ENCODE data around the gene HACL1. TPM values are rescaled to one million over a fixed set of nuclear protein-coding genes. Genes with fewer than 3 reads are reported as not detected.

Gene HACL1
- 10 to 100 TPM; 23.1 to 25.5 TPM for total RNA-seq

GRCh38 chr3:15601399-15602145, at the start of gene HACL1, which contains the start of gene BTD:
TSS of gene HACL1 (minus strand) at chr3:15601569. CDS start at chr3:15601463, 106 bp downstream.
TSS of gene BTD (plus strand) at chr3:15601745. CDS start at chr3:15635440, 33,695 bp downstream.
- peaks cover 41% of the 10 kb centered on the region for H3K36me3 Mint-ChIP-seq (ENCODE audit: low read depth)
- peaks cover 5% of the 10 kb centered on the region for H3K9me3 Mint-ChIP-seq
- peak within 1 kb of the TSS; percentile 98 for H3K27ac Mint-ChIP-seq
- no peaks in the 10 kb centered on the region for H3K27me3 Mint-ChIP-seq
- peak; percentile 99 for DNase-seq
- POLR2A ChIA-PET: no interaction called here
- H3K4me3 Mint-ChIP-seq: peak within 1 kb of the TSS; percentile 98
- CTCF ChIA-PET: interaction anchor here (0.6 to 1.6 kb wide), 7 partner anchors 10 to 496 kb away, joined by 3 to 4 read pairs (median 3); no protein-coding TSS in a partner anchor
- peaks cover 35% of the 10 kb centered on the region for H3K4me1 Mint-ChIP-seq

GRCh38 chr3:15649858-15650257, 48.5 kb upstream of the HACL1 start:
- ChIA-PET POLR2A (no interaction called here), CTCF (interaction anchor here (0.8 to 1.5 kb wide), 11 partner anchors 8 to 137 kb away, joined by 3 to 7 read pairs (median 3); no protein-coding TSS in a partner anchor)
- peaks cover 20% of the 10 kb centered on the region for H3K9me3 Mint-ChIP-seq
- no peak for DNase-seq
- no peak overlapping the region for H3K27ac Mint-ChIP-seq
- no peak overlapping the region for H3K4me3 Mint-ChIP-seq
- peaks cover 45% of the 10 kb centered on the region for H3K4me1 Mint-ChIP-seq
- peaks cover 24% of the 10 kb centered on the region for H3K36me3 Mint-ChIP-seq (ENCODE audit: low read depth)
- H3K27me3 Mint-ChIP-seq: peaks cover 38% of the 10 kb centered on the region

GRCh38 chr3:15649341-15649740, 48.0 kb upstream of the HACL1 start:
- peaks cover 38% of the 10 kb centered on the region for H3K27me3 Mint-ChIP-seq
- peaks cover 45% of the 10 kb centered on the region for H3K4me1 Mint-ChIP-seq
- CTCF ChIA-PET: interaction anchor here (0.6 to 1.5 kb wide), 13 partner anchors 9 to 137 kb away, joined by 3 to 6 read pairs (median 3); no protein-coding TSS in a partner anchor
- H3K27ac Mint-ChIP-seq: no peak overlapping the region
- no peak for DNase-seq
- peaks cover 19% of the 10 kb centered on the region for H3K9me3 Mint-ChIP-seq
- H3K36me3 Mint-ChIP-seq (ENCODE audit: low read depth): peaks cover 24% of the 10 kb centered on the region
- POLR2A ChIA-PET: no interaction called here
- H3K4me3 Mint-ChIP-seq: no peak overlapping the region

DNA sequence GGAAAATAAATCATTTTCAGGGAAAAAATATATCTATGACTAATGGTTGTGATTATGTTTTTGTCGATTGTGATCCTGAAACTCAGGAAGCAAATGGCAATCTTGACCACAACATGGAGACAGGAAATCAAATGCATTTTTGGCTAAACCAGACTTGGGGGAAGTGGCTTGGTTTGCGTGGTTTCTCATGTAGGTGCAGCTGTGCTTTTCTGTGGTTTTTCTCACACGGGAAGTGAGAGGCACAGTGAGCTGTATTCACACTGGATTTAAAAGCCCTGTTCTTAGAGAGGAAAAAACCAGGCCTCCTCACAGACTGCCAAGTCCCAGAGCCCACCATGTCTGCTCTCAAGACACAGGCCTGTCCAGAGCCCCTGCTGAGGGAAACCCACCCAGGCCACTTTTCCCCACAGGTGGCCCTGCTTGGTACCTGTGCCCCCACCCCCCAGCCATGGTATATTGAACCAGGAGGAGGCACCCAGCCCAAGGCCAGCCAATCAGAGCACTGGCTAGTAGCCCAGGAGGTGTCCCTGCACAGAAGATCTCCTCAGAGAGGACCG, 46.3 kb upstream of the HACL1 start:
- H3K4me1 Mint-ChIP-seq: peaks cover 45% of the 10 kb centered on the region
- peaks cover 18% of the 10 kb centered on the region for H3K9me3 Mint-ChIP-seq
- peaks cover 32% of the 10 kb centered on the region for H3K27me3 Mint-ChIP-seq
- peaks cover 24% of the 10 kb centered on the region for H3K36me3 Mint-ChIP-seq (ENCODE audit: low read depth)
- peak; percentile 85 for DNase-seq
- POLR2A ChIA-PET: no interaction called here
- peak overlapping the region; percentile 49 for H3K4me3 Mint-ChIP-seq
- H3K27ac Mint-ChIP-seq: peak overlapping the region; percentile 87
- CTCF ChIA-PET: interaction anchor here (0.9 to 1.0 kb wide), 2 partner anchors 11 to 166 kb away, joined by 3 read pairs; no protein-coding TSS in a partner anchor

GRCh38 chr3:15646851-15647511, 45.6 kb upstream of the HACL1 start:
- H3K36me3 Mint-ChIP-seq (ENCODE audit: low read depth): peaks cover 24% of the 10 kb centered on the region
- ChIA-PET POLR2A (no interaction called here), CTCF (interaction anchor here (0.9 to 1.0 kb wide), 2 partner anchors 11 to 167 kb away, joined by 3 read pairs; no protein-coding TSS in a partner anchor)
- peaks cover 16% of the 10 kb centered on the region for H3K9me3 Mint-ChIP-seq
- H3K4me1 Mint-ChIP-seq: peaks cover 47% of the 10 kb centered on the region
- H3K27ac Mint-ChIP-seq: peak overlapping the region; percentile 87
- peak overlapping the region; percentile 49 for H3K4me3 Mint-ChIP-seq
- peaks cover 26% of the 10 kb centered on the region for H3K27me3 Mint-ChIP-seq
- no peak for DNase-seq

- CTCF ChIA-PET: interaction anchor here (0.8 to 1.2 kb wide), 2 partner anchors 12 to 16 kb away, joined by 3 read pairs; no protein-coding TSS in a partner anchor
- POLR2A ChIA-PET: interaction anchor here (0.7 kb wide), 1 partner anchor 17 kb away, joined by 3 read pairs; no protein-coding TSS in a partner anchor
- Mint-ChIP-seq H3K27ac (no peak overlapping the region), H3K27me3 (peaks cover 19% of the 10 kb centered on the region), H3K4me3 (no peak overlapping the region), H3K4me1 (peaks cover 53% of the 10 kb centered on the region), H3K9me3 (peaks cover 12% of the 10 kb centered on the region), H3K36me3 (ENCODE audit: low read depth) (peaks cover 24% of the 10 kb centered on the region)
- DNase-seq: no peak
These were observed 44.6 kb upstream of the HACL1 start for GRCh38 chr3:15645740-15646501.

- Mint-ChIP-seq H3K36me3 (ENCODE audit: low read depth) (peaks cover 22% of the 10 kb centered on the region), H3K4me3 (no peak overlapping the region)
These were observed 43.9 kb upstream of the HACL1 start for GRCh38 chr3:15645246-15645645.

GRCh38 chr3:15638891-15639262, 37.5 kb upstream of the HACL1 start:
- Mint-ChIP-seq H3K27me3 (no peaks in the 10 kb centered on the region), H3K9me3 (no peaks in the 10 kb centered on the region), H3K27ac (no peak overlapping the region), H3K4me3 (no peak overlapping the region), H3K36me3 (ENCODE audit: low read depth) (no peaks in the 10 kb centered on the region), H3K4me1 (peaks cover 34% of the 10 kb centered on the region)
- DNase-seq: no peak
- ChIA-PET POLR2A (no interaction called here), CTCF (interaction anchor here (0.6 to 1.1 kb wide), 3 partner anchors 11 to 39 kb away, joined by 3 to 4 read pairs (median 3); no protein-coding TSS in a partner anchor)

More at GRCh38 chr3:15645246-15645645, 43.9 kb upstream of the HACL1 start:
- CTCF ChIA-PET: interaction anchor here (1.2 kb wide), 1 partner anchor 12 kb away, joined by 3 read pairs; no protein-coding TSS in a partner anchor
- Mint-ChIP-seq H3K9me3 (peaks cover 10% of the 10 kb centered on the region), H3K27ac (no peak overlapping the region), H3K27me3 (peaks cover 15% of the 10 kb centered on the region), H3K4me1 (peaks cover 53% of the 10 kb centered on the region)
- POLR2A ChIA-PET: no interaction called here
- DNase-seq: no peak

- CTCF ChIA-PET: interaction anchor here (1.1 kb wide), 1 partner anchor 14 kb away, joined by 3 read pairs; no protein-coding TSS in a partner anchor
- no peak overlapping the region for H3K4me3 Mint-ChIP-seq
These were observed 37.0 kb upstream of the HACL1 start for GRCh38 chr3:15638193-15638890.

DNA sequence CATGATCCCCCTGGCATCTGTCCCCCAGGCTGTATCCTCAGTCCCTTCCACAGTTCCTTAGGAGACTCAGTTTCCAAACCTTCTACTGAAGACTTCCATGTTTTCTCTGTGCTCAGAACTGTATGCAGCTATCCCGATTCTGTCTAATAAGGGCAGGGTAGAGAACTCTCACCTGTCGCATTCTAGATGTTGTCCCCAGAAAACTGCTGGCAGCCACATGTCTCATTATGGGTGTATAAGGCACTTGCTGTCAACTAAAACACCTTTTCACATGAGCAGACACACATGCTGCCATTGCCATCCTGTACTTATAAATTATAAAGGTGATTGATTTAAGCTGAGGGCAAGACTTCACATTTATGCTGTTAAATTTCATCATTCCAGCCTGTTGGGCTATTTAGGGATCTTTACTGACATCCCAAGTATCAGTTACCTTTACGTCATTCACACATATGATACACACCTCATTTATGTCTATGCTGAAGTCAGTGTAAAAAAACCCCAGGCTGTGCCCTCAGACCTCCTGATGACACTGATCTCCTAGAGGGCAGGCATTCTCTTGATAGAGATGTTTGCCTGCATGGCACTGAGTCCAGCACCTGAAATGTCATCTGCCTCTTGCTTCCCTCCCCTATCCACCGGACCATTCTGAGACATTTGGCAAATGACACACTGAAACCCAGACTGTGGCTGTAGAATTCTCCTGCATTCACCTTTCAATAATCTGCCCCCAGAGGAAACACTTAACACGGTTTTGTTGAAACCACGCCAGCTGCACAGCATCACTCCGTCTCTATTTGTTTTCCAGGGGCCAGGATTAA, 36.0 kb upstream of the HACL1 start:
- Mint-ChIP-seq H3K9me3 (no peaks in the 10 kb centered on the region), H3K4me1 (peaks cover 34% of the 10 kb centered on the region), H3K36me3 (ENCODE audit: low read depth) (no peaks in the 10 kb centered on the region), H3K27me3 (no peaks in the 10 kb centered on the region), H3K27ac (peak overlapping the region; percentile 63), H3K4me3 (no peak overlapping the region)
- POLR2A ChIA-PET: no interaction called here
- DNase-seq: no peak
- CTCF ChIA-PET: interaction anchor here (0.5 to 1.6 kb wide), 4 partner anchors 12 to 171 kb away, joined by 3 to 4 read pairs (median 4); no protein-coding TSS in a partner anchor

More at GRCh38 chr3:15638193-15638890, 37.0 kb upstream of the HACL1 start:
- Mint-ChIP-seq H3K9me3 (no peaks in the 10 kb centered on the region), H3K27ac (no peak overlapping the region), H3K27me3 (no peaks in the 10 kb centered on the region), H3K4me1 (peaks cover 34% of the 10 kb centered on the region), H3K36me3 (ENCODE audit: low read depth) (no peaks in the 10 kb centered on the region)
- POLR2A ChIA-PET: no interaction called here
- DNase-seq: no peak

All from activated CD4-positive, alpha-beta T cell treated with anti-CD3 and anti-CD28 coated beads, Interleukin-2, amount 10 ng/mL, durations not matched to agents 7 days and 5 days (primary cell).